ENCODE measurements around the gene NDUFB2. TPM values are rescaled to one million over a fixed set of nuclear protein-coding genes. Genes with fewer than 3 reads are reported as not detected.

NDUFB2 gene
- total RNA-seq, 4 donors from 2014 or later, result 69.9 to 284 (median 230) TPM

- Histone ChIP-seq H3K4me3 (no peak overlapping the region), H3K36me3 (peaks cover 0 to 17% (median 0%) of the 10 kb centered on the region in 4 donors), H3K9me3 (no peaks in the 10 kb centered on the region), H3K4me1 (no peaks in the 10 kb centered on the region), H3K27me3 (no peaks in the 10 kb centered on the region), H3K27ac (no peak overlapping the region)
- WGBS, 2 donors (ENCODE audit: low coverage in 1 of 2), result 69 to 74% methylated on average over 2 of the region's 2 CpGs
- intact Hi-C loops (cut with DNase I; ENCODE audit: low total_unique reads) (no loop called here), in situ Hi-C loops (cut with MboI; ENCODE audit: low pct_ligation_motif_present in 1 of 4, low pct_unique_long_range_greater_than_20kb in 1 of 4, low sequenced_read_pairs in 3 of 4) (no loop called here)
- TF ChIP-seq EP300 (IDR thresholded peaks at IDR 0.05; ENCODE audit: low read depth), result no peak
- TF ChIP-seq CTCF (IDR thresholded peaks at IDR 0.05), result no peak
- no peak for TF ChIP-seq POLR2AphosphoS5 (IDR thresholded peaks at IDR 0.05)
- TF ChIP-seq POLR2A (IDR thresholded peaks at IDR 0.05), result no peak
- DNase-seq, result no peak
These were observed 29.8 kb downstream of the NDUFB2 start for GRCh38 chr7:140726281-140726680.

GRCh38 chr7:140732416-140732815 lies 35.9 kb downstream of the NDUFB2 start:
- WGBS, 2 donors (ENCODE audit: low coverage in 1 of 2), result 80 to 89% methylated on average over 2 of the region's 2 CpGs
- Histone ChIP-seq H3K4me3 (no peak overlapping the region), H3K36me3 (peaks cover 0 to 8% (median 0%) of the 10 kb centered on the region in 4 donors), H3K4me1 (no peaks in the 10 kb centered on the region), H3K9me3 (no peaks in the 10 kb centered on the region), H3K27ac (no peak overlapping the region), H3K27me3 (no peaks in the 10 kb centered on the region)
- intact Hi-C loops (cut with DNase I; ENCODE audit: low total_unique reads) (no loop called here), in situ Hi-C loops (cut with MboI; ENCODE audit: low pct_ligation_motif_present in 1 of 4, low pct_unique_long_range_greater_than_20kb in 1 of 4, low sequenced_read_pairs in 3 of 4) (no loop called here)
- no peak for TF ChIP-seq CTCF (IDR thresholded peaks at IDR 0.05)
- no peak for TF ChIP-seq EP300 (IDR thresholded peaks at IDR 0.05; ENCODE audit: low read depth)
- no peak for TF ChIP-seq POLR2A (IDR thresholded peaks at IDR 0.05)
- no peak for TF ChIP-seq POLR2AphosphoS5 (IDR thresholded peaks at IDR 0.05)
- DNase-seq, result no peak

- H3K9me3 ChIP-seq, result no peaks in the 10 kb centered on the region
- 70 to 77% methylated on average over 2 of the region's 2 CpGs for WGBS, 2 donors (ENCODE audit: low coverage in 1 of 2)
- H3K4me3 ChIP-seq, result no peak overlapping the region
- no peak for DNase-seq
- H3K4me1 ChIP-seq, result no peaks in the 10 kb centered on the region
- in situ Hi-C loops (cut with MboI; ENCODE audit: low pct_ligation_motif_present in 1 of 4, low pct_unique_long_range_greater_than_20kb in 1 of 4, low sequenced_read_pairs in 3 of 4) (no loop called here), intact Hi-C loops (cut with DNase I; ENCODE audit: low total_unique reads) (no loop called here)
- no peak overlapping the region for H3K27ac ChIP-seq
- H3K36me3 ChIP-seq, result peaks cover 0 to 22% (median 5%) of the 10 kb centered on the region in 4 donors
- H3K27me3 ChIP-seq, result no peaks in the 10 kb centered on the region
- TF ChIP-seq POLR2AphosphoS5 (IDR thresholded peaks at IDR 0.05), result no peak
- no peak for TF ChIP-seq EP300 (IDR thresholded peaks at IDR 0.05; ENCODE audit: low read depth)
- TF ChIP-seq CTCF (IDR thresholded peaks at IDR 0.05), result no peak
- no peak for TF ChIP-seq POLR2A (IDR thresholded peaks at IDR 0.05)
These were observed 37.6 kb downstream of the NDUFB2 start for GRCh38 chr7:140734096-140734495.

- 100% methylated on average over 1 to 2 of the region's 2 CpGs for WGBS, 2 donors (ENCODE audit: low coverage in 1 of 2)
- Histone ChIP-seq H3K27ac (no peak overlapping the region), H3K4me1 (no peaks in the 10 kb centered on the region), H3K27me3 (no peaks in the 10 kb centered on the region), H3K4me3 (no peak overlapping the region), H3K9me3 (no peaks in the 10 kb centered on the region), H3K36me3 (peaks cover 0 to 22% (median 8%) of the 10 kb centered on the region in 4 donors)
- DNase-seq, result no peak
- in situ Hi-C loops (cut with MboI; ENCODE audit: low pct_ligation_motif_present in 1 of 4, low pct_unique_long_range_greater_than_20kb in 1 of 4, low sequenced_read_pairs in 3 of 4), result no loop called here
- intact Hi-C loops (cut with DNase I; ENCODE audit: low total_unique reads), result no loop called here
- TF ChIP-seq CTCF (IDR thresholded peaks at IDR 0.05) (no peak), POLR2A (IDR thresholded peaks at IDR 0.05) (no peak), POLR2AphosphoS5 (IDR thresholded peaks at IDR 0.05) (no peak), EP300 (IDR thresholded peaks at IDR 0.05; ENCODE audit: low read depth) (no peak)
These were observed 38.2 kb downstream of the NDUFB2 start for GRCh38 chr7:140734729-140735128.

All from transverse colon (tissue), 4 donors.